Thoracic aorta (tissue), 2 donors: ENCODE data around the gene PLEKHA5. TPM values are rescaled to one million over a fixed set of nuclear protein-coding genes. Genes with fewer than 3 reads are reported as not detected.

ENCODE experiments used
- ATAC-seq: fragments of 150-250 bp; one replicate; pipeline ENCODE4 v1.8.0; 2017; ENCODE audit warnings: low read depth; ENCODE audit not compliant: insufficient number of reproducible peaks, low FRiP score
- DNase-seq: peaks from one replicate; pipeline ENCODE4 v3.0.0-alpha.2; 2020; ENCODE audit warnings: low spot score
- H3K27ac ChIP-seq, 2 donors: fragments of 200-600 bp; sonication (generic); 1 replicate in 1 of 2; 2 replicates in 1 of 2; pipeline ENCODE4 v1.5.1; 2016; ENCODE audit warnings: mild to moderate bottlenecking in 2 of 2, moderate library complexity in 2 of 2
- H3K27me3 ChIP-seq: fragments of 200-600 bp; sonication (generic); replicated peaks from 2 replicates; pipeline ENCODE4 v1.6.0; 2016; ENCODE audit warnings: mild to moderate bottlenecking; ENCODE audit not compliant: insufficient read depth
- H3K36me3 ChIP-seq: fragments of 200-600 bp; sonication (generic); one replicate; pipeline ENCODE4 v1.5.1; 2016
- H3K4me1 ChIP-seq, 2 donors: fragments of 200-600 bp; sonication (generic); 1 replicate in 1 of 2; 2 replicates in 1 of 2; pipeline versions ENCODE4 v1.5.1 to v1.6.0; 2016; ENCODE audit warnings: low read depth in 2 of 2, mild to moderate bottlenecking in 1 of 2; ENCODE audit not compliant: control insufficient read depth in 1 of 2
- H3K4me3 ChIP-seq: fragments of 200-600 bp; sonication (generic); 2 replicates; pipeline ENCODE4 v1.5.1; 2016; ENCODE audit warnings: mild to moderate bottlenecking
- H3K9me3 ChIP-seq: fragments of 200-600 bp; sonication (generic); 2 replicates; pipeline ENCODE4 v1.5.1; 2016
- total RNA-seq, 2 donors: library from RNA; depleted of rRNA; stranded (reverse); fragments of >200 nt; gene quantifications; one replicate each; pipeline versions ENCODE4 v1.1.0 to v1.2.3, GENCODE V29; 2016
- TF ChIP-seq, protein P1 (sequence below): fragments of 200-600 bp; sonication (generic); IDR thresholded peaks from one replicate; pipeline ENCODE4 v1.5.1; 2019; ENCODE audit warnings: antibody characterized with exemption

PLEKHA5 gene
- total RNA-seq, 2 donors from 2014 or later, result 18.4 to 27.7 TPM

DNA sequence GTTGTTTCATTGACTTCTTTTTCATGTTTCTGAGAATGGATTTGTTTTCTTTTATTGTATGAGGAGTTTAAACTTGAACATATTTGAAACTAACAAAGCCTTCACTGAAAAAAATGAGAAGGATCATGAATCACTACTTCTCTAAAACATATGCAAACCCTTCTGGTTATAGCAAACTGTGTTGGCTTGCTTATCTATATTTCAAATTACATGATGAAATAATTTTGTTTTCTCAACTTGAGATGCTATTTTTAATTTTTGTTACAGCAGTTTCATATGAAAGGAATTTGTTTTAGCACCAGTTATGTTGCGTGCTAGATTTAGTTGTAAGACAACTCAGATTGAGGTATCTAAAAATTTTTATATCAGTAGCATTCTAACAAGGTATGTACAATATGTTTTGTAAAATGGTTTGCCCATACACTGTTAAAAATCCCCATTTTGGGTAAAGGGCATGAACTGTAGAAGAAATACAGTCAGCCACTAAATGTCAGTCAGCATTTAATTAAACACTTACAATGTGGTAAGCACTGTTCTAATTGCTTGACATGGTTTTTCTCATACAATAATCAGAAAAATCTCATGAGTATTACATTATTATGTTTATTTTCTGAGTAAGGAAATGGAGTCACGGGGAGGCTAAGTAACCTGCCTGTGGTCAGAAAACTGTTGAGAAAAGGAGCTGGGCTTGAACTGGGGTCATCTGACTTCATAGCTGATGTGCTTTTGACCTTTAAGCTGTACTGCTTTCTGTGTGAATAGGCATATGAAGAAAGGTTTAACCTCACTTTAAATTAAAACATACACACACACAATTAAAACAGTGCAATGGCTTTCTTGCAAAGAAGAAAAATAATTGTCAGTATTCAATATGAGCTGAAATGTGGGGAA is 105.7 kb downstream of the PLEKHA5 start:
- H3K27me3 ChIP-seq, result no peaks in the 10 kb centered on the region
- no peak for ATAC-seq
- DNase-seq, result no peak
- H3K4me3 ChIP-seq, result peak overlapping the region; percentile 19
- peaks cover 31 to 73% of the 10 kb centered on the region in 2 donors for H3K4me1 ChIP-seq
- no peaks in the 10 kb centered on the region for H3K9me3 ChIP-seq
- H3K36me3 ChIP-seq, result no peaks in the 10 kb centered on the region
- peak overlapping the region; percentile 37 to 78 for H3K27ac ChIP-seq
- TF ChIP-seq, protein P1, sequence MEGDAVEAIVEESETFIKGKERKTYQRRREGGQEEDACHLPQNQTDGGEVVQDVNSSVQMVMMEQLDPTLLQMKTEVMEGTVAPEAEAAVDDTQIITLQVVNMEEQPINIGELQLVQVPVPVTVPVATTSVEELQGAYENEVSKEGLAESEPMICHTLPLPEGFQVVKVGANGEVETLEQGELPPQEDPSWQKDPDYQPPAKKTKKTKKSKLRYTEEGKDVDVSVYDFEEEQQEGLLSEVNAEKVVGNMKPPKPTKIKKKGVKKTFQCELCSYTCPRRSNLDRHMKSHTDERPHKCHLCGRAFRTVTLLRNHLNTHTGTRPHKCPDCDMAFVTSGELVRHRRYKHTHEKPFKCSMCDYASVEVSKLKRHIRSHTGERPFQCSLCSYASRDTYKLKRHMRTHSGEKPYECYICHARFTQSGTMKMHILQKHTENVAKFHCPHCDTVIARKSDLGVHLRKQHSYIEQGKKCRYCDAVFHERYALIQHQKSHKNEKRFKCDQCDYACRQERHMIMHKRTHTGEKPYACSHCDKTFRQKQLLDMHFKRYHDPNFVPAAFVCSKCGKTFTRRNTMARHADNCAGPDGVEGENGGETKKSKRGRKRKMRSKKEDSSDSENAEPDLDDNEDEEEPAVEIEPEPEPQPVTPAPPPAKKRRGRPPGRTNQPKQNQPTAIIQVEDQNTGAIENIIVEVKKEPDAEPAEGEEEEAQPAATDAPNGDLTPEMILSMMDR, result no peak

DNA sequence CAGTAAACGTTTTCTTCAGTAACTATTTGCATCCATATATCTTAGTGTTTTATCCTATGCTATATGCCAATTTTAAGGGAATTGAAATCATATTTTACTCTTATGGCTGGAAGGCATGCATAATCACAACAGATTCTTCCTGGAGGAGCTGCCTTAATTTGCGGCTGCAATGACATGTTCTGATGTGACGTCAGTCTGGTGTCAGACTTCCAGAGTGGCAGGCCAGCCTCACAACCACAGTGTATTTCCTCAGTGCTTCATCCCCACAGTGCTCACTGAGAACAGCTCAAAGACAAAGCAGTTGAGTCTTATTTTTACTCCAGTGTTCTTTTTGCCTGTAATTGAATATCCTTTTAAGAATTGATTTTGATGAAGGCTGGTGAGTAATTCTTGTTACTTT is 107.1 kb downstream of the PLEKHA5 start:
- Histone ChIP-seq H3K27ac (peak overlapping the region; percentile 37 to 78), H3K36me3 (no peaks in the 10 kb centered on the region), H3K27me3 (no peaks in the 10 kb centered on the region), H3K4me3 (peak overlapping the region; percentile 16), H3K9me3 (no peaks in the 10 kb centered on the region), H3K4me1 (peaks cover 37 to 83% of the 10 kb centered on the region in 2 donors)
- ATAC-seq (peak; percentile 52), DNase-seq (no peak)
- TF ChIP-seq, protein P1, result no peak

DNA sequence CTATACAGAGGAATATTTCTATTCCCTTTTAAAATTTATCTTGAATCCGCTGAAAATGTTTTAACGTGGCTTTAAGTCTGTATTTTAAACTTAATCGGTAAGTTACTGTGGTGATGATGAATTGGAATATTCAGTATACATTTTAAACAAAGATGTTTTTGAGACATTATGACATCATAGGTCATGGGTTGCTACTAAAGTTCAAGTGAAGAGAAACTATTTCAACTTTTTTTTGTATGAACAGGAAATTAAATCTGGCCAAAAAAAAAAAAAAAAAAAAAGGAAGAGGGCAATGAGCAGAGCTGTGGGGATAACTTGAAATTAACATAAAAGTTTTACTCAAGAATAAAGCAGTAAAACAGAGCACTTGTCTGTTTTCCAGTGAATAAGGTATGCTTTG is 109.0 kb downstream of the PLEKHA5 start:
- H3K9me3 ChIP-seq, result no peaks in the 10 kb centered on the region
- peak overlapping the region in 1 of 2 donors; percentile 78 for H3K27ac ChIP-seq
- no peaks in the 10 kb centered on the region for H3K36me3 ChIP-seq
- no peaks in the 10 kb centered on the region for H3K27me3 ChIP-seq
- ATAC-seq (no peak), DNase-seq (no peak)
- H3K4me3 ChIP-seq, result no peak overlapping the region
- TF ChIP-seq, protein P1, result no peak
- H3K4me1 ChIP-seq, result peaks cover 43 to 88% of the 10 kb centered on the region in 2 donors

DNA sequence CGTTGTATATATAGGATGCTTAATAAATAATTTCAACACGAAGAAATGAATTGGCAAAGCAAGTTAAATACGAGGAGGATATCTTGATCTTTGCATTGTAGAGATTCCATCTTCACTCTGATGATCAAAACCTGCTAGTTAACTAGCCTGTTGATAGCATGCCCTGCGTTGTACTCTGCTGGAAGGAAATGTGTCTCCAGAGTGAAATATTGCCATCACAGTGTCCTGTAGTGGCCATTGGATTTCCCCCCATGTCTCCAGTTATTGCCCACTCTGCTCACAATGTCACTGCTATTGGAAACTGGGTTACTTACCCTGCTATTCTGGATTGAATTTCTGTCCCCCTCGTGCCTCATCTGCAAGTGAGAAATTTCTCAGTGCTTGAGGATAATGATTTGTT is 109.6 kb downstream of the PLEKHA5 start:
- Histone ChIP-seq H3K4me1 (peaks cover 40 to 87% of the 10 kb centered on the region in 2 donors), H3K9me3 (no peaks in the 10 kb centered on the region), H3K4me3 (no peak overlapping the region), H3K36me3 (no peaks in the 10 kb centered on the region), H3K27ac (peak overlapping the region in 1 of 2 donors; percentile 25), H3K27me3 (no peaks in the 10 kb centered on the region)
- DNase-seq, result no peak
- ATAC-seq, result no peak
- TF ChIP-seq, protein P1, result no peak

DNA sequence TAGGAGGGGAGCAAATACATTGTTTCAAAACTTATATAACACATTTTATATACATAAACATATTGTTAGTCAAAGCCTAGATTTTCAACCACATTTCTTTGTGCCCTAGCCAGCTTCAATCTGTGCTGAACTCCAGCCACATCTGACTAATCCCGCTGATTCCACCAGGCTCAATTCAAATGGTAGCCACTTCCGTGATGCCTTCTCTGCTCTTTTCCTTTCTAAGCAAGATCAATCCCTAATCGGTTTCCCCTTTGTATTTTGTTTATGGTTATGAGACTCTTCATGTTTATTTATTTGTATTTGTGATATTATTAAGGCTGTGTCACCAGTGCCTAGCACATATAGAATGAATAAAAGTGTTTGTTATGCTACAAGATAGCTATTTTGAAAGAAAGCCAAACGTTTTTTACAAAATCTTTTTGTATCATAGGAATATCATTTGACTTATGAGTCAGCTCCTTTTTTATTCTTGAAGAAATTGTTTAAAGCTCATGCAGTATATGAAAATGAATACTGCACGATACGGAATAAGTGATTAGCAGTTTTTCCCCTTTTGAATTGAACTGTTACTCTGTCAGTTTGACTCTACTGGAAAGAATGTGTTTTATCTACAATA is 110.2 kb downstream of the PLEKHA5 start:
- peaks cover 40 to 87% of the 10 kb centered on the region in 2 donors for H3K4me1 ChIP-seq
- peak overlapping the region in 1 of 2 donors; percentile 39 for H3K27ac ChIP-seq
- no peak for DNase-seq
- peak overlapping the region; percentile 16 for H3K4me3 ChIP-seq
- no peaks in the 10 kb centered on the region for H3K36me3 ChIP-seq
- TF ChIP-seq, protein P1, result no peak
- ATAC-seq, result no peak
- H3K27me3 ChIP-seq, result no peaks in the 10 kb centered on the region
- no peaks in the 10 kb centered on the region for H3K9me3 ChIP-seq
